Right atrium auricular region (tissue), 2 donors: ENCODE data around the gene ZBTB11. TPM values are rescaled to one million over a fixed set of nuclear protein-coding genes. Genes with fewer than 3 reads are reported as not detected.

Source experiments
- DNase-seq: peaks from one replicate; pipeline ENCODE4 v3.0.0-alpha.2; 2019; ENCODE audit warnings: low spot score
- H3K27ac ChIP-seq, 2 donors: fragments of 200-600 bp; sonication (generic); 1 replicate in 1 of 2; 2 replicates in 1 of 2; pipeline ENCODE4 v1.5.1; 2016 to 2019
- H3K27me3 ChIP-seq, 2 donors: fragments of 200-600 bp; sonication (generic); one replicate each; pipeline versions ENCODE4 v1.5.1 to v1.6.0; 2017 to 2019
- H3K36me3 ChIP-seq: fragments of 200-600 bp; sonication (generic); one replicate; pipeline ENCODE4 v1.5.1; 2016
- H3K4me1 ChIP-seq, 2 donors: fragments of 200-600 bp; sonication (generic); one replicate each; pipeline versions ENCODE4 v1.5.1 to v1.6.0; 2017 to 2019
- H3K4me3 ChIP-seq, 2 donors: fragments of 200-600 bp; sonication (generic); 1 replicate in 1 of 2; 2 replicates in 1 of 2; pipeline ENCODE4 v1.5.1; 2017 to 2019; ENCODE audit warnings: mild to moderate bottlenecking in 1 of 2, moderate library complexity in 1 of 2
- H3K9me3 ChIP-seq, 2 donors: fragments of 200-600 bp; sonication (generic); one replicate each; pipeline ENCODE4 v1.5.1; 2019
- CTCF ChIP-seq, 2 donors: fragments of 200-600 bp; sonication (generic); IDR thresholded peaks; one replicate each; pipeline ENCODE4 v1.5.1; 2019; ENCODE audit warnings: antibody characterized with exemption in 2 of 2
- total RNA-seq, 2 donors: library from RNA; depleted of rRNA; stranded (reverse); fragments of >200 nt; gene quantifications; one replicate each; pipeline ENCODE4 v1.1.0, GENCODE V29; 2016

Gene ZBTB11
- total RNA-seq, 2 donors from 2014 or later: 9.8 to 10.4 TPM

- H3K27me3 ChIP-seq: no peaks in the 10 kb centered on the region
- peaks cover 14% of the 10 kb centered on the region for H3K36me3 ChIP-seq
- H3K9me3 ChIP-seq: no peaks in the 10 kb centered on the region
- no peak overlapping the region for H3K27ac ChIP-seq
- H3K4me1 ChIP-seq: peaks cover 0 to 22% of the 10 kb centered on the region in 2 donors
- H3K4me3 ChIP-seq: no peak overlapping the region
- no peak for TF ChIP-seq CTCF (IDR thresholded peaks at IDR 0.05)
- DNase-seq: no peak
Measured at GRCh38 chr3:101673953-101674352, 3.0 kb downstream of the ZBTB11 start.

- Histone ChIP-seq H3K9me3 (no peaks in the 10 kb centered on the region), H3K4me1 (peaks cover 0 to 11% of the 10 kb centered on the region in 2 donors), H3K27ac (no peak overlapping the region), H3K36me3 (peaks cover 28% of the 10 kb centered on the region), H3K4me3 (no peak overlapping the region), H3K27me3 (no peaks in the 10 kb centered on the region)
- no peak for TF ChIP-seq CTCF (IDR thresholded peaks at IDR 0.05)
- DNase-seq: no peak
Measured at GRCh38 chr3:101671014-101671413, 5.9 kb downstream of the ZBTB11 start.

DNA sequence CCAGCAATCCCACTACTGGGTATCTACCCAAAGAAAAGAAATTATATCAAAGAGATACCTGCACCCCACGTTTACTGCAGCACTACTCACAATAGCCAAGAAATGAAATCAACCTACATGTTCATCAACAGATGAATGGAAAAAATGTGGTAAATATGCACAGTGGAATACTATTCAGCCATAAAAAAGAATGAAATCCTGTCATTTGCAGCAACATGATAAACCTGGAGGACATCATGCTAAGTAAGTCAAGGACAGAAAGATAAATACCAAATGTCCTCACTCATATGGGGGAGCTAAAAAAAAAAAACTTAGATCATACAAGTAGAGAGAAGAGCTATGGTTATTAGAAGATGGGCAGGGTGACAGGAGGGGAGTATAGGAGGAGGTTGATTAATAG is 9.1 kb downstream of the ZBTB11 start:
- H3K27ac ChIP-seq: no peak overlapping the region
- no peaks in the 10 kb centered on the region for H3K27me3 ChIP-seq
- H3K4me3 ChIP-seq: no peak overlapping the region
- H3K9me3 ChIP-seq: no peaks in the 10 kb centered on the region
- no peaks in the 10 kb centered on the region for H3K4me1 ChIP-seq
- TF ChIP-seq CTCF (IDR thresholded peaks at IDR 0.05): no peak
- peaks cover 51% of the 10 kb centered on the region for H3K36me3 ChIP-seq
- DNase-seq: no peak

- Histone ChIP-seq H3K27ac (no peak overlapping the region), H3K27me3 (no peaks in the 10 kb centered on the region), H3K4me3 (no peak overlapping the region), H3K36me3 (peaks cover 51% of the 10 kb centered on the region), H3K4me1 (no peaks in the 10 kb centered on the region), H3K9me3 (no peaks in the 10 kb centered on the region)
- no peak for DNase-seq
- TF ChIP-seq CTCF (IDR thresholded peaks at IDR 0.05): no peak
Measured at GRCh38 chr3:101667331-101667730, 9.6 kb downstream of the ZBTB11 start.

GRCh38 chr3:101665851-101666250 is 11.1 kb downstream of the ZBTB11 start:
- no peak for TF ChIP-seq CTCF (IDR thresholded peaks at IDR 0.05)
- no peak for DNase-seq
- Histone ChIP-seq H3K9me3 (no peaks in the 10 kb centered on the region), H3K36me3 (peaks cover 56% of the 10 kb centered on the region), H3K4me1 (no peaks in the 10 kb centered on the region), H3K27ac (no peak overlapping the region), H3K4me3 (no peak overlapping the region), H3K27me3 (no peaks in the 10 kb centered on the region)

DNA sequence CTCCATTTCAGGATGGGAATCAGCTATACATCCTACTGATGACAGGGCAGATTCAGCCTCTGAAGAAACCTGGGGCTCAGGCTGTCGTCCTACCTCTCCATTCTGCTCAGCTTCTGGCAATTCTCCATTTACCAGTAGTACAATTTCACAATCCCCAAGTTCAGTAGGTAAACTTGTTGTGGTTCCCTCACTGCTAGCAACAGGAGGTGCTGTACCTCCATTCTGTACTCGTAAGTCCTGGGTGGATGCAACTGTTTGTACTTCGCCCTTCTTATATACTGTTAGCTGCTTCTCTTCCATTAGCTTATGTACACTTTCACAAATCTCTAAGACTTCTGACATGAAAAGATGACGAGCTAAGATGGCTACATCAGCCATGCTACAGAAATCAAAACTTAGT is 11.6 kb downstream of the ZBTB11 start:
- H3K27ac ChIP-seq: no peak overlapping the region
- H3K36me3 ChIP-seq: peaks cover 56% of the 10 kb centered on the region
- no peak for DNase-seq
- no peak overlapping the region for H3K4me3 ChIP-seq
- no peaks in the 10 kb centered on the region for H3K9me3 ChIP-seq
- TF ChIP-seq CTCF (IDR thresholded peaks at IDR 0.05): no peak
- no peaks in the 10 kb centered on the region for H3K27me3 ChIP-seq
- no peaks in the 10 kb centered on the region for H3K4me1 ChIP-seq
